Endothelial cell of umbilical vein (primary cell): Measurements from ENCODE around the gene SLC35E3.

ENCODE experiments used
- EZH2 ChIP-seq: IDR thresholded peaks from 2 replicates; pipeline ENCODE4 v1.6.1; 2012; ENCODE audit warnings: borderline replicate concordance, low read depth, mild to moderate bottlenecking, moderate library complexity, low read length, inconsistent platforms; ENCODE audit not compliant: severe bottlenecking
- MAX ChIP-seq: IDR thresholded peaks from 2 replicates; pipeline ENCODE4 v1.6.1; 2011; ENCODE audit not compliant: insufficient read depth, insufficient read length
- TF ChIP-seq, protein P1 (sequence below), 2 donors: IDR thresholded peaks; 1 replicate in 1 of 2; 2 replicates in 1 of 2; pipeline ENCODE4 v1.5.1; 2011; ENCODE audit warnings: low read length in 2 of 2, mild to moderate bottlenecking in 2 of 2, moderate library complexity in 2 of 2, control low read depth in 1 of 2, inconsistent platforms in 1 of 2, low read depth in 1 of 2; ENCODE audit not compliant: insufficient read depth in 1 of 2; ENCODE audit errors: extremely low read depth in 1 of 2

GRCh38 chr12:68772714-68773113, 26.7 kb downstream of the SLC35E3 start:
- TF ChIP-seq, protein P1, sequence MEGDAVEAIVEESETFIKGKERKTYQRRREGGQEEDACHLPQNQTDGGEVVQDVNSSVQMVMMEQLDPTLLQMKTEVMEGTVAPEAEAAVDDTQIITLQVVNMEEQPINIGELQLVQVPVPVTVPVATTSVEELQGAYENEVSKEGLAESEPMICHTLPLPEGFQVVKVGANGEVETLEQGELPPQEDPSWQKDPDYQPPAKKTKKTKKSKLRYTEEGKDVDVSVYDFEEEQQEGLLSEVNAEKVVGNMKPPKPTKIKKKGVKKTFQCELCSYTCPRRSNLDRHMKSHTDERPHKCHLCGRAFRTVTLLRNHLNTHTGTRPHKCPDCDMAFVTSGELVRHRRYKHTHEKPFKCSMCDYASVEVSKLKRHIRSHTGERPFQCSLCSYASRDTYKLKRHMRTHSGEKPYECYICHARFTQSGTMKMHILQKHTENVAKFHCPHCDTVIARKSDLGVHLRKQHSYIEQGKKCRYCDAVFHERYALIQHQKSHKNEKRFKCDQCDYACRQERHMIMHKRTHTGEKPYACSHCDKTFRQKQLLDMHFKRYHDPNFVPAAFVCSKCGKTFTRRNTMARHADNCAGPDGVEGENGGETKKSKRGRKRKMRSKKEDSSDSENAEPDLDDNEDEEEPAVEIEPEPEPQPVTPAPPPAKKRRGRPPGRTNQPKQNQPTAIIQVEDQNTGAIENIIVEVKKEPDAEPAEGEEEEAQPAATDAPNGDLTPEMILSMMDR (IDR thresholded peaks at IDR 0.05; ENCODE audit: extremely low read depth in 1 of 2, insufficient read depth in 1 of 2, low read depth in 1 of 2, low read length in 2 of 2): no peak
- no peak for TF ChIP-seq EZH2
- no peak for TF ChIP-seq MAX
